ENCODE measurements around the gene RAB3GAP2. TPM values are rescaled to one million over a fixed set of nuclear protein-coding genes. Genes with fewer than 3 reads are reported as not detected.

RAB3GAP2 gene, protein sequence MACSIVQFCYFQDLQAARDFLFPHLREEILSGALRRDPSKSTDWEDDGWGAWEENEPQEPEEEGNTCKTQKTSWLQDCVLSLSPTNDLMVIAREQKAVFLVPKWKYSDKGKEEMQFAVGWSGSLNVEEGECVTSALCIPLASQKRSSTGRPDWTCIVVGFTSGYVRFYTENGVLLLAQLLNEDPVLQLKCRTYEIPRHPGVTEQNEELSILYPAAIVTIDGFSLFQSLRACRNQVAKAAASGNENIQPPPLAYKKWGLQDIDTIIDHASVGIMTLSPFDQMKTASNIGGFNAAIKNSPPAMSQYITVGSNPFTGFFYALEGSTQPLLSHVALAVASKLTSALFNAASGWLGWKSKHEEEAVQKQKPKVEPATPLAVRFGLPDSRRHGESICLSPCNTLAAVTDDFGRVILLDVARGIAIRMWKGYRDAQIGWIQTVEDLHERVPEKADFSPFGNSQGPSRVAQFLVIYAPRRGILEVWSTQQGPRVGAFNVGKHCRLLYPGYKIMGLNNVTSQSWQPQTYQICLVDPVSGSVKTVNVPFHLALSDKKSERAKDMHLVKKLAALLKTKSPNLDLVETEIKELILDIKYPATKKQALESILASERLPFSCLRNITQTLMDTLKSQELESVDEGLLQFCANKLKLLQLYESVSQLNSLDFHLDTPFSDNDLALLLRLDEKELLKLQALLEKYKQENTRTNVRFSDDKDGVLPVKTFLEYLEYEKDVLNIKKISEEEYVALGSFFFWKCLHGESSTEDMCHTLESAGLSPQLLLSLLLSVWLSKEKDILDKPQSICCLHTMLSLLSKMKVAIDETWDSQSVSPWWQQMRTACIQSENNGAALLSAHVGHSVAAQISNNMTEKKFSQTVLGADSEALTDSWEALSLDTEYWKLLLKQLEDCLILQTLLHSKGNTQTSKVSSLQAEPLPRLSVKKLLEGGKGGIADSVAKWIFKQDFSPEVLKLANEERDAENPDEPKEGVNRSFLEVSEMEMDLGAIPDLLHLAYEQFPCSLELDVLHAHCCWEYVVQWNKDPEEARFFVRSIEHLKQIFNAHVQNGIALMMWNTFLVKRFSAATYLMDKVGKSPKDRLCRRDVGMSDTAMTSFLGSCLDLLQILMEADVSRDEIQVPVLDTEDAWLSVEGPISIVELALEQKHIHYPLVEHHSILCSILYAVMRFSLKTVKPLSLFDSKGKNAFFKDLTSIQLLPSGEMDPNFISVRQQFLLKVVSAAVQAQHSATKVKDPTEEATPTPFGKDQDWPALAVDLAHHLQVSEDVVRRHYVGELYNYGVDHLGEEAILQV (N-terminal part only)
- 17.3 and 19.6 TPM in 2 replicates for total RNA-seq

DNA sequence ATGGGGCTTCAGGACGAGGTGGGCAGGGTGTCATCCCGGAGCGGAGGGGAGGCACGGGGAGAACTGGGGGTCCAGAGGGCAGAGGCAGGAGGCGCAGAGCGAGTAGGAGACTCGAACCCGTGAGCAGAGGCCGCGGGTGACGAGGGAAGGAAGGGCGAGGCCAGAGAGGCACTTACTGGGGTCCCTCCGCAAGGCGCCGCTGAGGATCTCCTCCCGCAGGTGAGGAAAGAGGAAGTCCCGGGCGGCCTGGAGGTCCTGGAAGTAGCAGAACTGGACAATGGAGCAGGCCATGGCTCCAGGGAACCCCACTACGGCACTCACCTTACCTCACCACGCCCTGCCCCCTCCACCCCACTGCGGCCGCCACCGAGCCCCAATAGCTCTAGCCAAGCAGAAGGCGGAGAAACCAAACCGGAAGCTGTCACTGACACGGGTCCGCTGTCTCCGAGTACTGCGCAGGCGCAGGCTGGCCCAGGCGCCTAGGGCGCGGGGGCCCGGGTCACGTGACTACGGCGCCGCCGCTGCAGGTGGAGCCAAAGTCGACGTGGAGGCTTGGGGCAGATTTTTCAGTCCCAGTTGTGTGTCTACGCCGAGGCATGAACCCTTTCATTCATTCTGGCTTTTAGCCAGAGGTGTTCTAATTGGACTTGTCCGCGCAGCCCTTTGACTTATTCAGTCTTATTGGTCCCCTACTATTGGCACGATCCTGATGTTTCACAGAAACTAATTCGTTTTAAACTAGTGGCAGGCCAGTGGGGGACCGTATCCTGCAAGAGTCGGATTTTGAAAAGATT, at the start of gene RAB3GAP2:
Gene RAB3GAP2 (minus strand): TSS at position 407 of the 794 bp plus-strand sequence. CDS start 116 bp downstream, at position 291.

Other genes starting within 250 kb of the RAB3GAP2 start
- 52.5 and 52.7 TPM in 2 replicates for gene EPRS1, start 225.9 kb downstream of the RAB3GAP2 start, total RNA-seq
- gene BPNT1, start 182.7 kb downstream of the RAB3GAP2 start, total RNA-seq = 12.2 and 15.3 TPM in 2 replicates
- 63.2 and 68.3 TPM in 2 replicates for gene IARS2, start 178.3 kb downstream of the RAB3GAP2 start, total RNA-seq

Data from cardiac ventricle fibroblast (primary cell).